Glutamatergic neuron (in vitro differentiated cells): ENCODE data around the gene MYL6B. TPM values are rescaled to one million over a fixed set of nuclear protein-coding genes. Genes with fewer than 3 reads are reported as not detected.

Source experiments
- DNase-seq: peaks from one replicate; pipeline ENCODE4 v3.0.0; 2022
- H3K27ac Mint-ChIP-seq: one replicate; pipeline ENCODE4 v1.8.0; 2020; ENCODE audit warnings: mild to moderate bottlenecking, mixed read lengths, inconsistent platforms; ENCODE audit not compliant: unreplicated experiment
- H3K27me3 Mint-ChIP-seq: one replicate; pipeline ENCODE4 v1.8.0; 2020; ENCODE audit warnings: mild to moderate bottlenecking, moderate library complexity, mixed read lengths, inconsistent platforms; ENCODE audit not compliant: unreplicated experiment
- H3K36me3 Mint-ChIP-seq: one replicate; pipeline ENCODE4 v1.8.0; 2020; ENCODE audit warnings: mild to moderate bottlenecking, mixed read lengths, inconsistent platforms; ENCODE audit not compliant: unreplicated experiment
- H3K4me1 Mint-ChIP-seq: one replicate; pipeline ENCODE4 v1.8.0; 2020; ENCODE audit warnings: mild to moderate bottlenecking, low read depth, mixed read lengths, inconsistent platforms; ENCODE audit not compliant: unreplicated experiment
- H3K4me3 Mint-ChIP-seq: one replicate; pipeline ENCODE4 v1.8.0; 2020; ENCODE audit warnings: mild to moderate bottlenecking, mixed read lengths, inconsistent platforms; ENCODE audit not compliant: unreplicated experiment
- H3K9me3 Mint-ChIP-seq: one replicate; pipeline ENCODE4 v1.8.0; 2020; ENCODE audit warnings: mild to moderate bottlenecking, moderate library complexity, mixed read lengths, inconsistent platforms; ENCODE audit not compliant: unreplicated experiment
- total RNA-seq: library from RNA; stranded (reverse); fragmentation: NEBNext Ultra II Directional; extraction: Animal tissue kit (Norgen Biotek cat#: 25700); gene quantifications from one replicate; pipeline ENCODE4 v1.2.1, GENCODE V29; 2021; ENCODE audit not compliant: unreplicated experiment
- TF ChIP-seq, protein P1 (sequence below): fragments of 200-600 bp; sonication (generic); IDR thresholded peaks from one replicate; pipeline ENCODE4 v1.5.0; 2021; ENCODE audit not compliant: partially characterized antibody, unreplicated experiment

Gene MYL6B
- total RNA-seq, 1 donor from 2014 or later: 232 TPM

DNA sequence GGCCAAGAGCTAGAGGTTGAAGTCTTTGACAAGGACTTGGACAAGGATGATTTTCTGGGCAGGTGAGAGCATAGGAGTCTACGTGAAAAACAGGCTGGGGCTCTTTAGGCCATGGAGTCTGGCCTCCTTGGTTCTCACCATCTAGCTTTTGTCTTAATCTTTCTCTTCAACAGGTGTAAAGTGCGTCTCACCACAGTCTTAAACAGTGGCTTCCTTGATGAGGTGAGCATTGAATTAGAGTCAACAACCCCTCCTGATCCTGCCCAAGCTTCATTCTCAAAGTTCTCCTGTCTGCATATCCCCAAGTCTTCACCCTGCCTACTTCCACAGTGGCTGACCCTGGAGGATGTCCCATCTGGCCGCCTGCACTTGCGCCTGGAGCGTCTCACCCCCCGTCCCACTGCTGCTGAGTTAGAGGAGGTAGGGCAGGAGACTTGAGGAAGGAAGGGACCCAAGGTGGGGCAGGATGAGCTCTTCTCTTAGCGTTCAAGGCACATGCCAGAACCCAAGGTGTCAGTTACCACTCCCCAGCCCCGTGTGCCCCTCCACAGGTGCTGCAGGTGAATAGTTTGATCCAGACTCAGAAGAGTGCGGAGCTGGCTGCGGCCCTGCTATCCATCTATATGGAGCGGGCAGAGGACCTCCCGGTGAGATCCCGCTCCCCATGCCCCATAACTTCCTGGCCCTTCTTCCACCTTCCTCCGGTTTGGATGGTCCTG lies 14.4 kb upstream of the MYL6B start:
- no peak for DNase-seq
- TF ChIP-seq, protein P1, sequence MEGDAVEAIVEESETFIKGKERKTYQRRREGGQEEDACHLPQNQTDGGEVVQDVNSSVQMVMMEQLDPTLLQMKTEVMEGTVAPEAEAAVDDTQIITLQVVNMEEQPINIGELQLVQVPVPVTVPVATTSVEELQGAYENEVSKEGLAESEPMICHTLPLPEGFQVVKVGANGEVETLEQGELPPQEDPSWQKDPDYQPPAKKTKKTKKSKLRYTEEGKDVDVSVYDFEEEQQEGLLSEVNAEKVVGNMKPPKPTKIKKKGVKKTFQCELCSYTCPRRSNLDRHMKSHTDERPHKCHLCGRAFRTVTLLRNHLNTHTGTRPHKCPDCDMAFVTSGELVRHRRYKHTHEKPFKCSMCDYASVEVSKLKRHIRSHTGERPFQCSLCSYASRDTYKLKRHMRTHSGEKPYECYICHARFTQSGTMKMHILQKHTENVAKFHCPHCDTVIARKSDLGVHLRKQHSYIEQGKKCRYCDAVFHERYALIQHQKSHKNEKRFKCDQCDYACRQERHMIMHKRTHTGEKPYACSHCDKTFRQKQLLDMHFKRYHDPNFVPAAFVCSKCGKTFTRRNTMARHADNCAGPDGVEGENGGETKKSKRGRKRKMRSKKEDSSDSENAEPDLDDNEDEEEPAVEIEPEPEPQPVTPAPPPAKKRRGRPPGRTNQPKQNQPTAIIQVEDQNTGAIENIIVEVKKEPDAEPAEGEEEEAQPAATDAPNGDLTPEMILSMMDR: no peak
- peaks cover 4% of the 10 kb centered on the region for H3K27me3 Mint-ChIP-seq
- no peaks in the 10 kb centered on the region for H3K4me1 Mint-ChIP-seq
- H3K9me3 Mint-ChIP-seq: peaks cover 1% of the 10 kb centered on the region
- H3K4me3 Mint-ChIP-seq: no peak overlapping the region
- no peak overlapping the region for H3K27ac Mint-ChIP-seq
- H3K36me3 Mint-ChIP-seq: peaks cover 16% of the 10 kb centered on the region

DNA sequence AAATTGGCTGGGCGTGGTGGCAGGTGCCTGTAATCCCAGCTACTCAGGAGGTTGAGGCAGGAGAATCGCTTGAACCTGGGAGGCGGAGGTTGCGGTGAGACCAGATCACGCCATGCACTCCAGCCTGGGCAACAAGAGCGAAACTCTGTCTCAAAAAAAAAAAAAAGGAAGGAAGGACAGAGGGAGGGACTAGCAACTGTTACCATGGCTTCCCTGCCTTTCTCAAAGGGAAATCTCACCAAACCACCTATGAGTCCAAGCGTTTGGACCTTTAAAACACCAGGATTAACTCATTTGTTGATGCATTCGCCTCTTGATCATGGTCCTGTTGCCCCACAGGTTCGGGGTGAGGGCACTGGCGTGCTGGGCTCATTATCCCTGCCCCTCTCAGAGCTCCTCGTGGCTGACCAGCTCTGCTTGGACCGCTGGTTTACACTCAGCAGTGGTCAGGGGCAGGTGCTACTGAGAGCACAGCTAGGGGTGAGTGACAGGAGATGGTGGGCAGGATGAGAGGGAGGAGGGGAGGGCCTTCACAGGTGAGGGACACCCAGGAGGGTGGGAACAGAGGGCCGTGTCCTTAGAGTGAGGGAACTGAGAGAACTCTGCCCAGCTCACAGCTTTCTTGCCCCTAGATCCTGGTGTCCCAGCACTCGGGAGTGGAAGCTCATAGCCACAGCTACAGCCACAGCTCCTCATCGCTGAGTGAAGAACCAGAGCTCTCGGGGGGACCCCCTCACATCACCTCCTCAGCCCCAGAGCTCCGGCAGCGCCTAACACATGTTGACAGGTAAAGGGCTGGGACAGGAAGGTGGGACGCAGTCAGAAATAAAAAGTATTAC lies 10.2 kb upstream of the MYL6B start:
- TF ChIP-seq, protein P1: no peak
- Mint-ChIP-seq H3K36me3 (peaks cover 16% of the 10 kb centered on the region), H3K27ac (no peak overlapping the region), H3K27me3 (peaks cover 4% of the 10 kb centered on the region), H3K4me1 (no peaks in the 10 kb centered on the region), H3K9me3 (peaks cover 5% of the 10 kb centered on the region), H3K4me3 (no peak overlapping the region)
- no peak for DNase-seq

DNA sequence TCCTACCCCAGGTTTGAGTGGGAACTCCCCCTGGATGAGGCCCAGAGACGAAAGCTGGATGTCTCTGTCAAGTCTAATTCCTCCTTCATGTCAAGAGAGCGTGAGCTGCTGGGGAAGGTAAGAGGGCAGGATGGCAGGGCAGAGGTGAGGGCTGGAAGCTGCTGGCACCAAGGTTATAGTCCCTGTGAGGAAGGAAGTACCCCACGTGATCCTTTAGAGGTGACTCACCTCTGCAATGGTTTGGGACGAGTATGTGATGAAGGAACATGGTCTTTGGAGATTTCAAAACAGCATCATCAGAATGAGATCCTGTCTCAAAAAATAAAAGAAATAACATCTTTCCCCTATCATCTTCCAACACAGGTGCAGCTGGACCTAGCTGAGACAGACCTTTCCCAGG lies 9.2 kb upstream of the MYL6B start:
- peaks cover 16% of the 10 kb centered on the region for H3K36me3 Mint-ChIP-seq
- TF ChIP-seq, protein P1: no peak
- H3K4me3 Mint-ChIP-seq: no peak overlapping the region
- H3K27ac Mint-ChIP-seq: no peak overlapping the region
- H3K9me3 Mint-ChIP-seq: peaks cover 5% of the 10 kb centered on the region
- no peaks in the 10 kb centered on the region for H3K4me1 Mint-ChIP-seq
- DNase-seq: no peak
- H3K27me3 Mint-ChIP-seq: peaks cover 4% of the 10 kb centered on the region

DNA sequence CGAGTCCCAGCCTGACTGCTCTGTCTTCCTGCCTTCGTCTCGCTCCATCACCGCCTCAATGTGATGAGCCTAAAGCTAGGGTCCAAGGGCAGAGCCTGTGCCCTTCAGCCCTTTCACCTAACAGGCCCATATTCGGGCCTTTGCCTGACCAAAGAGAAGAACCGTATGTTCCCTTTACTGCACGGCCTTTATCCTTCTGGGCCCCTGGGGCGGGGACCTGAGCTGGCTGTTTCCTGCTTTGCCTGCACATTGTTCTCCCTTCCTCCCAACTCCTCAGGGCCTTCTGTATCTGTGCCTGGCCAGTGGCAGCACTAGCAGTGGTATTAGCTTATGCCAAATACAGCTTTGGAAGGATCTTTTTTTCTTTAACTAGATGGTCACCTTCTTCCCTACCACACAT lies 8.5 kb upstream of the MYL6B start:
- TF ChIP-seq, protein P1: no peak
- Mint-ChIP-seq H3K4me1 (no peaks in the 10 kb centered on the region), H3K36me3 (peaks cover 16% of the 10 kb centered on the region), H3K27me3 (peaks cover 4% of the 10 kb centered on the region), H3K9me3 (peaks cover 5% of the 10 kb centered on the region), H3K4me3 (no peak overlapping the region), H3K27ac (no peak overlapping the region)
- no peak for DNase-seq

DNA sequence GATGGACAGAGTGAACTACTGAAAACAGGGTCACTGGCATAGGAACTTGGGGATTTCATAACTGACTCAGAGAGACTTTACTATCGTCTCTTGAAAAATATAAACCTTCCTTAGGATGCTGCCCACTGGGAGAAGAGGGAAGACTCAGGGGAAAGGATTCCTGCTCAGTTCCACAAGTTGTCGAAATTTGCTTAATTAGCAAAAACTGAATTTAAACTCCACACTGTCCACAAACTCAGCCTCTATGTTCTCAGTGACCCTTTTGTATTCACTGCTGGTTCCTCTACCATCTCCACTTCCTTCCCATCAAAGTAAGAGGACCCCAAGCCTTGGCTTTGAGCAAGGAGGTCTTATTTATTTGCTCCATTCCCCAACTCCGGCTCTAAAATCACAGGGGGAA lies 7.2 kb upstream of the MYL6B start:
- H3K27ac Mint-ChIP-seq: no peak overlapping the region
- H3K4me3 Mint-ChIP-seq: no peak overlapping the region
- H3K27me3 Mint-ChIP-seq: peaks cover 4% of the 10 kb centered on the region
- no peak for DNase-seq
- H3K9me3 Mint-ChIP-seq: peaks cover 4% of the 10 kb centered on the region
- TF ChIP-seq, protein P1: no peak
- H3K36me3 Mint-ChIP-seq: peaks cover 16% of the 10 kb centered on the region
- no peaks in the 10 kb centered on the region for H3K4me1 Mint-ChIP-seq
